ENCODE results near the gene S100A4. TPM values are rescaled to one million over a fixed set of nuclear protein-coding genes. Genes with fewer than 3 reads are reported as not detected.

The S100A4 gene
- polyA plus RNA-seq, 1 experiment, result 20.0 TPM

DNA sequence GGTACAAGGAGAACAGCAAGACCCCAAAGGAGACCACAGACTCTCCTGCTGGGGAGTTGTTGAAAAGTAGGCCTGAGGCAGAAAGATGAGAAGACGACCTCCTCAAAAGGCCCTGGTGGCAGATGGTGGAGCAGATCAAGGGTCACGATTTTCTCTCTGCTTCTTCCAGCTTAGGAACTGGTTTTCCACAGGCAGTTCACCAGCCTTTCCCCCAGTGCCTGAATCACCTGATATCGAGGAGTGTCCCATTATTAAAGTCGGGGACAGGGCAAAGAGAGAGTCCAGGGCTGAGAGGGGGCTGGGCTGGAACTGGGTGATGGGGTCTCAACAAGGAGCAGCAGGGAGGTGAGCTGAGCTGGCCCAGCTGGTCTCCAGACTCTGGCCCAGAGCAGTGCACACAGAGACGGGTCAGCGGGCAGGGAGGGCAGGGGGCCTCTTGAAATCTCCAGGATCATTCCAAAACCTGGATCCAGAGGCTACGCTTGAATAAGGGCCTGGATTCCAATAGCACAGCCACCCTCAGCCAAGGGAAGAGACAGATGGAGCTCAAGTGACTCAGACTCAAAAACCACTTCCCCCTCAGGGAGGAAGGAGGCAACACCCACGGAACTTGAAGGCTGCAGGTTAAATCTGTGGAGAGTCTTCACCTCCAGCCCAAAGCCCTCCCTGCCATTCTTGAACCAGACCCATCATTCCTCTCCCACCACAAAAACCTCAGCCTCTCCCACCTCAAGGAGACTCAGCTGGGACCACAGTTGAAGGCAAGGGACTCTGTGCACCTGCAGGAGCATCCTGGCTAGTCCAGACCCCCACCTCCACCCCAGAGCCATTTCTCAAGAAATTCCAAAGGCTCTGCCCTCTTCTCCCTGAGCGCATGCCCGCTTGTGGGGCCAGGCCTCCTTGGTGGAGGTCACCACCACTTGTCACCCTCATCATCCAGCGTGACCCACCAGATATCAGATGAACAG lies 4.9 kb downstream of the S100A4 start, which contains the start of gene S100A5:
TSS of gene S100A5 (minus strand) at position 541 of the 968 bp plus-strand sequence. CDS start 743 bp downstream, outside the sequence.
- TF ChIP-seq, protein P1, sequence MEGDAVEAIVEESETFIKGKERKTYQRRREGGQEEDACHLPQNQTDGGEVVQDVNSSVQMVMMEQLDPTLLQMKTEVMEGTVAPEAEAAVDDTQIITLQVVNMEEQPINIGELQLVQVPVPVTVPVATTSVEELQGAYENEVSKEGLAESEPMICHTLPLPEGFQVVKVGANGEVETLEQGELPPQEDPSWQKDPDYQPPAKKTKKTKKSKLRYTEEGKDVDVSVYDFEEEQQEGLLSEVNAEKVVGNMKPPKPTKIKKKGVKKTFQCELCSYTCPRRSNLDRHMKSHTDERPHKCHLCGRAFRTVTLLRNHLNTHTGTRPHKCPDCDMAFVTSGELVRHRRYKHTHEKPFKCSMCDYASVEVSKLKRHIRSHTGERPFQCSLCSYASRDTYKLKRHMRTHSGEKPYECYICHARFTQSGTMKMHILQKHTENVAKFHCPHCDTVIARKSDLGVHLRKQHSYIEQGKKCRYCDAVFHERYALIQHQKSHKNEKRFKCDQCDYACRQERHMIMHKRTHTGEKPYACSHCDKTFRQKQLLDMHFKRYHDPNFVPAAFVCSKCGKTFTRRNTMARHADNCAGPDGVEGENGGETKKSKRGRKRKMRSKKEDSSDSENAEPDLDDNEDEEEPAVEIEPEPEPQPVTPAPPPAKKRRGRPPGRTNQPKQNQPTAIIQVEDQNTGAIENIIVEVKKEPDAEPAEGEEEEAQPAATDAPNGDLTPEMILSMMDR (IDR thresholded peaks at IDR 0.05; ENCODE audit: low read depth, low read length), result no peak
- no peak within 1 kb of the TSS for H3K27ac ChIP-seq (ENCODE audit: low read depth, low read length)
- no peaks in the 10 kb centered on the region; the same call in 1 of the 2 replicates for H3K9me3 ChIP-seq (ENCODE audit: control insufficient read depth, insufficient read depth, low read length)
- POLR2A ChIA-PET, result interaction anchor here (1.6 kb wide), 1 partner anchor 26 kb away, joined by 3 read pairs; no protein-coding TSS in a partner anchor
- no peaks in the 10 kb centered on the region for H3K27me3 ChIP-seq (ENCODE audit: control insufficient read depth, insufficient read depth, low read length)
- H3K4me3 ChIP-seq (ENCODE audit: low read depth, low read length), result no peak within 1 kb of the TSS
- no peak for DNase-seq (ENCODE audit: low read depth, low spot score)
- CTCF ChIA-PET, result interaction anchor here (1.0 to 2.2 kb wide), 6 partner anchors 7 to 31 kb away, joined by 3 to 8 read pairs (median 6); no protein-coding TSS in a partner anchor

DNA sequence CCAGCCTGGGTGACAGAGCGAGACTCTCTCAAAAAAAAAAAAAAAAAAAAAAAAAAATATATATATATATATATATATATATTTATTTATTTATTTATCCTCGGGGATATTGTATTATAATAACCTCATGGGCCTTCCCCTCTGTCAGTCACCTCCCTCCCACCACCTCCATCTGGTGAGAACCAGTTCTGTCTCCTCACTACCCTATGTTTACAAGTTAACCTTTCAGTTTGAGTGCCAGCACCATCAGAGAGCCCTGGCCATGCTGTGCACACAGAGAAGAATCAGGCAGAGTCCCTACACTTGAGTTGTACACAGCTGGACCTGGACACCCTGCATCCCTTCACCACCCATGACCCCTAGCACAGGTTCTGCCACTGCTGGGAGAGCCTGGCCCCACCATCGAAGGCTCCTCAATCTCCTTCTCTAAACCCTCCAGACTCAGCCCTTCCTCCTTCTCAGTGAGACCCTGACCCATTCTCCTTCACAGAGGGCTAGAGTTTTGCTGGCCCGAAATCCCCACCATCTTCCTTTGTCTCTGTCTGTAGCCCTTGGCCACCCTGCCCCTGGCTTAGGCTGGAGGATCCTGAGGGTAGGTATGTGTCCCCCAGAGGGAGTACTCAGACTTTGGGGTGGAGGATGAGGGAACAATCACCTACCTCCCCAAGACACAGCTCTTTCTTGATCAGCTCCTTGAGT lies 6.1 kb downstream of the S100A4 start:
- ChIA-PET CTCF (interaction anchor here (1.8 kb wide), 1 partner anchor 29 kb away, joined by 4 read pairs; no protein-coding TSS in a partner anchor), POLR2A (interaction anchor here (1.6 kb wide), 1 partner anchor 27 kb away, joined by 3 read pairs; no protein-coding TSS in a partner anchor)
- no peaks in the 10 kb centered on the region; the same call in 1 of the 2 replicates for H3K9me3 ChIP-seq (ENCODE audit: control insufficient read depth, insufficient read depth, low read length)
- H3K27ac ChIP-seq (ENCODE audit: low read depth, low read length), result no peak overlapping the region
- TF ChIP-seq, protein P1 (IDR thresholded peaks at IDR 0.05; ENCODE audit: low read depth, low read length), result no peak
- DNase-seq (ENCODE audit: low read depth, low spot score), result no peak
- no peak overlapping the region for H3K4me3 ChIP-seq (ENCODE audit: low read depth, low read length)
- H3K27me3 ChIP-seq (ENCODE audit: control insufficient read depth, insufficient read depth, low read length), result no peaks in the 10 kb centered on the region

DNA sequence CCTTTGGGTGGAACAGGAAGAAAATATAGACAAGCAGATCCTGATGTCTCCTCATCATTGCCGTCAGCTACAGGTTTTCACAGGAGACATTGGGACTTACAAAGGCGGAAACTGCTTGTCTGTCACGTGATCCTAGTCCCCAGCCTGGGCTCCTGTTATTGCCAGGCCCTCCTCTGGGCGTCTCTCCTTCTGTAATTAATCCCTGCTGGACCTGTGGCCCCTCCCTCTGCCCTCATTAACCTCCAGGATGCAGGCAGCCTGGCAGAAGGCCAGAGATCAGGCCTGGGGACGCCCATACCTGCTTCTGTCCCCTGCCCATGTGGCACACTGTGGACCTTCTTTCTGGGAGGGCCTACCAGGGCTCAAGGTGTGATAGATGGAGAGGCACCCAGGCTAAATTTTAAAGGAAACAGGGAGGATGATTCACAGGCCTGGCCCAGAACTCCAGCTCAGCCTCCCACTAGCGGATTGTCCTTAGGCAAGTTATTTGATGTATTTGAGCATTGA lies 7.2 kb downstream of the S100A4 start:
- Histone ChIP-seq H3K9me3 (ENCODE audit: control insufficient read depth, insufficient read depth, low read length) (no peaks in the 10 kb centered on the region; the same call in 1 of the 2 replicates), H3K27me3 (ENCODE audit: control insufficient read depth, insufficient read depth, low read length) (no peaks in the 10 kb centered on the region), H3K4me3 (ENCODE audit: low read depth, low read length) (no peak overlapping the region), H3K27ac (ENCODE audit: low read depth, low read length) (no peak overlapping the region)
- ChIA-PET POLR2A (no interaction called here), CTCF (interaction anchor here (1.3 kb wide), 1 partner anchor 28 kb away, joined by 4 read pairs; no protein-coding TSS in a partner anchor)
- TF ChIP-seq, protein P1 (IDR thresholded peaks at IDR 0.05; ENCODE audit: low read depth, low read length), result no peak
- DNase-seq (ENCODE audit: low read depth, low spot score), result no peak

DNA sequence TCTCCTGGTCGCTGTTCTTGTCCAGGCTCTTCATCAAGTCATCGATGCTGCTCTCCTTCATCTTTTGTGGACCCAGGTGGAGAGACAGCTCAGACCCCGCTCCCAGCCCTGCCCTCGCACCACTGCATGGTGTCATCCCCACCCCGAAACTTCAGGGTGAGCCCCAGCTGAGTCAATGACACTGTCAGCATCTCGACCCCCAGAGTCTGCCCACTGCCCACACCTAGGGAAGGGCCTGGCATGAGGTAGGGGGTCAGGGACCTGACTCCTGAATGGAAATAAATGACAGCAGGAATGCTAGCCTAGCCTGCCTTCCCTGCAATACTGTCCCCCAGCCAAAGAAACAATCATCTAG lies 8.3 kb downstream of the S100A4 start:
- Histone ChIP-seq H3K27me3 (ENCODE audit: control insufficient read depth, insufficient read depth, low read length) (no peaks in the 10 kb centered on the region), H3K4me3 (ENCODE audit: low read depth, low read length) (no peak overlapping the region), H3K9me3 (ENCODE audit: control insufficient read depth, insufficient read depth, low read length) (no peaks in the 10 kb centered on the region; the same call in 1 of the 2 replicates), H3K27ac (ENCODE audit: low read depth, low read length) (no peak overlapping the region)
- no peak for DNase-seq (ENCODE audit: low read depth, low spot score)
- ChIA-PET POLR2A (no interaction called here), CTCF (interaction anchor here (0.7 to 1.3 kb wide), 2 partner anchors 13 to 27 kb away, joined by 3 to 4 read pairs; no protein-coding TSS in a partner anchor)
- TF ChIP-seq, protein P1 (IDR thresholded peaks at IDR 0.05; ENCODE audit: low read depth, low read length), result no peak

All from AG04450 (cell line).